ENCODE data around the gene MRRF.

Gene MRRF

GRCh38 chr9:122356627-122357026 lies 91.9 kb downstream of the MRRF start:
- no peak for TF ChIP-seq REST (IDR thresholded peaks at IDR 0.05; ENCODE audit: insufficient read depth in 1 of 2, low read depth in 2 of 2, low read length in 2 of 2)
- no peak for TF ChIP-seq SIN3A (IDR thresholded peaks at IDR 0.05; ENCODE audit: borderline replicate concordance, insufficient read depth, low read length)
- no peak for TF ChIP-seq TAF1 (IDR thresholded peaks at IDR 0.05; ENCODE audit: borderline replicate concordance, insufficient read depth, low read length)
- TF ChIP-seq FOXP2 (optimal IDR thresholded peaks at IDR 0.05; ENCODE audit: borderline replicate concordance, extremely low read depth, extremely low read length, insufficient read depth) = no peak
- TF ChIP-seq POLR2AphosphoS5 (IDR thresholded peaks at IDR 0.05; ENCODE audit: low read depth, low read length) = no peak

GRCh38 chr9:122360891-122361290 lies 96.2 kb downstream of the MRRF start:
- TF ChIP-seq SIN3A (IDR thresholded peaks at IDR 0.05; ENCODE audit: borderline replicate concordance, insufficient read depth, low read length) (no peak), FOXP2 (optimal IDR thresholded peaks at IDR 0.05; ENCODE audit: borderline replicate concordance, extremely low read depth, extremely low read length, insufficient read depth) (no peak)

- no peak for TF ChIP-seq REST (IDR thresholded peaks at IDR 0.05; ENCODE audit: insufficient read depth in 1 of 2, low read depth in 2 of 2, low read length in 2 of 2)
- no peak for TF ChIP-seq POLR2AphosphoS5 (IDR thresholded peaks at IDR 0.05; ENCODE audit: low read depth, low read length)
- no peak for TF ChIP-seq SIN3A (IDR thresholded peaks at IDR 0.05; ENCODE audit: borderline replicate concordance, insufficient read depth, low read length)
- no peak for TF ChIP-seq FOXP2 (optimal IDR thresholded peaks at IDR 0.05; ENCODE audit: borderline replicate concordance, extremely low read depth, extremely low read length, insufficient read depth)
- no peak for TF ChIP-seq TAF1 (IDR thresholded peaks at IDR 0.05; ENCODE audit: borderline replicate concordance, insufficient read depth, low read length)
Measured at GRCh38 chr9:122364117-122364782, 99.6 kb downstream of the MRRF start.

- no peak for TF ChIP-seq SIN3A (IDR thresholded peaks at IDR 0.05; ENCODE audit: borderline replicate concordance, insufficient read depth, low read length)
- TF ChIP-seq TAF1 (IDR thresholded peaks at IDR 0.05; ENCODE audit: borderline replicate concordance, insufficient read depth, low read length) = no peak
- TF ChIP-seq REST (IDR thresholded peaks at IDR 0.05; ENCODE audit: insufficient read depth in 1 of 2, low read depth in 2 of 2, low read length in 2 of 2) = no peak
- no peak for TF ChIP-seq FOXP2 (optimal IDR thresholded peaks at IDR 0.05; ENCODE audit: borderline replicate concordance, extremely low read depth, extremely low read length, insufficient read depth)
- no peak for TF ChIP-seq POLR2AphosphoS5 (IDR thresholded peaks at IDR 0.05; ENCODE audit: low read depth, low read length)
Measured at GRCh38 chr9:122364783-122365150, 100.1 kb downstream of the MRRF start.

- TF ChIP-seq SIN3A (IDR thresholded peaks at IDR 0.05; ENCODE audit: borderline replicate concordance, insufficient read depth, low read length) = no peak
- no peak for TF ChIP-seq REST (IDR thresholded peaks at IDR 0.05; ENCODE audit: insufficient read depth in 1 of 2, low read depth in 2 of 2, low read length in 2 of 2)
- no peak for TF ChIP-seq FOXP2 (optimal IDR thresholded peaks at IDR 0.05; ENCODE audit: borderline replicate concordance, extremely low read depth, extremely low read length, insufficient read depth)
- no peak for TF ChIP-seq TAF1 (IDR thresholded peaks at IDR 0.05; ENCODE audit: borderline replicate concordance, insufficient read depth, low read length)
- no peak for TF ChIP-seq POLR2AphosphoS5 (IDR thresholded peaks at IDR 0.05; ENCODE audit: low read depth, low read length)
Measured at GRCh38 chr9:122366074-122366660, 101.5 kb downstream of the MRRF start.
